GM12878 (cell line): Measurements from ENCODE around the gene ANO4. TPM values are rescaled to one million over a fixed set of nuclear protein-coding genes. Genes with fewer than 3 reads are reported as not detected.

Source experiments
- BACH1 ChIP-seq: fragments of 450-650 bp; IDR thresholded peaks from 2 replicates; pipeline ENCODE4 v1.6.1; 2017; ENCODE audit warnings: mild to moderate bottlenecking, borderline replicate concordance
- EGR1 ChIP-seq, 2 experiments: IDR thresholded peaks; 1 replicate in 1 of 2; 2 replicates in 1 of 2; pipeline ENCODE4 v1.6.1; 2011 to 2012; ENCODE audit warnings: low read depth in 2 of 2, low read length in 2 of 2, borderline replicate concordance in 1 of 2, mild to moderate bottlenecking in 1 of 2, moderate library complexity in 1 of 2
- IKZF1 ChIP-seq: fragments of 450-650 bp; conservative IDR thresholded peaks from 2 replicates; pipeline ENCODE4 v1.6.1; 2017; ENCODE audit warnings: antibody characterized with exemption, mild to moderate bottlenecking
- JUNB ChIP-seq: IDR thresholded peaks from 2 replicates; pipeline ENCODE4 v1.6.1; 2016; ENCODE audit warnings: antibody characterized with exemption, mild to moderate bottlenecking
- MXI1 ChIP-seq: fragments of 150-350 bp; IDR thresholded peaks from 2 replicates; pipeline ENCODE4 v1.6.1; 2011; ENCODE audit warnings: low read depth, mild to moderate bottlenecking, inconsistent platforms, low read length, improper control_type of control experiment
- NR2C1 ChIP-seq: fragments of 450-650 bp; IDR thresholded peaks from 2 replicates; pipeline ENCODE4 v1.6.1; 2017; ENCODE audit warnings: antibody characterized with exemption, mild to moderate bottlenecking, moderate library complexity
- SP1 ChIP-seq: IDR thresholded peaks from one replicate; pipeline ENCODE4 v1.6.1; 2011; ENCODE audit warnings: low read depth, low read length
- STAT1 ChIP-seq: fragments of 450-650 bp; conservative IDR thresholded peaks from 2 replicates; pipeline ENCODE4 v1.6.1; 2014; ENCODE audit warnings: antibody characterized with exemption, mild to moderate bottlenecking
- polyA plus RNA-seq, 11 experiments: library from polyadenylated mRNA; depleted of rRNA in 4 of 11; unstranded in 6 of 11; stranded (reverse) in 5 of 11; fragments of >200 nt; fragmentation: Nextera tagmentation in 4 of 11; fragmentation: Illumina TruSeq in 1 of 11; extraction: Ambion mirVana in 4 of 11; extraction: Trizol in 1 of 11; gene quantifications; 1 replicate in 1 of 11; 2 replicates in 10 of 11; pipeline versions ENCODE4 v1.2.1 to v1.2.3, GENCODE V29; 2011 to 2016; ENCODE audit warnings: inconsistent platforms in 2 of 11, missing spikeins in 2 of 11, low read depth in 1 of 11
- total RNA-seq, 4 experiments: library from RNA; depleted of rRNA in 3 of 4; stranded (reverse); fragments of >200 nt in 3 of 4; fragmentation: Illumina TruSeq in 1 of 4; extraction: Trizol in 1 of 4; gene quantifications; 2 replicates each; pipeline versions ENCODE4 v1.2.1 to v1.2.3, GENCODE V29; 2013 to 2021
- TF ChIP-seq, protein P1 (sequence below): fragments of 450-650 bp; conservative IDR thresholded peaks from 2 replicates; pipeline ENCODE4 v1.6.1; 2017; ENCODE audit warnings: mild to moderate bottlenecking, moderate library complexity
- TF ChIP-seq, protein P2 (sequence below): IDR thresholded peaks from 2 replicates; pipeline ENCODE4 v1.6.1; 2011; ENCODE audit warnings: mild to moderate bottlenecking, low read depth, low read length, moderate library complexity; ENCODE audit not compliant: insufficient replicate concordance
- TF ChIP-seq, protein P3 (sequence below): fragments of 450-650 bp; IDR thresholded peaks from 2 replicates; pipeline ENCODE4 v1.6.1; 2017; ENCODE audit warnings: mild to moderate bottlenecking

The ANO4 gene
- total and polyA plus RNA-seq, 10 of the 15 experiments (the other 5 are each of a cell fraction or from before 2014, with no cell fraction given), result not detected

DNA sequence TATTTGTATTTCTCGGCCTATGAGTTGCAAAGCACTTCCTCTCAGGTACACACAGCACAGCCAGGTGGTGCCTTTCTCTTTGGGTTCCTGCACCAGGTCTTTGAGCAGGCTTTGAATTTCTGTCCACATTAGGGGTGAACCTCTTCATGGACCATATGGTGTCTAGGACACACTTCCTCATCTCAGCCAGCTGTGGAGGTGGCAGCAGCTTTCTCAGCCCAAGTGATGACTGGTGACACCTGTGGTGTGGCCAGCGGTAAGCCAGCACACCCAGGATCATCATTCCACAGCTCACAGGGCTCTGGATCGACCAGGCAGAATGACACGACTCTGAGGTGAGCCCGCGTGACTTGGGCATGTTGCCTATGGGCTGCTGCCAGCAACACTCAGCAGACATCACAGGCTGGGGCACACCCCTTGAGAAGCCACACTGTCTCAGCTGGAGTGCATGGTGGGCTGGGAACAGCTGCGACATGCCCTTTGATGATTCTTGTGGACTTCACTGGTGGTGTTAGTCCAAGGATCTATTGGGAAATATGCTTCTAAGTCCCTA lies 378.7 kb downstream of the ANO4 start (continued):
- TF ChIP-seq JUNB (no peak), BACH1 (no peak), IKZF1 (no peak), SP1 (no peak), STAT1 (no peak), NR2C1 (no peak), MXI1 (no peak), EGR1 (IDR thresholded peaks at IDR 0.05; ENCODE audit: borderline replicate concordance in 1 of 2, low read depth in 2 of 2, low read length in 2 of 2) (no peak)
- TF ChIP-seq, protein P1, sequence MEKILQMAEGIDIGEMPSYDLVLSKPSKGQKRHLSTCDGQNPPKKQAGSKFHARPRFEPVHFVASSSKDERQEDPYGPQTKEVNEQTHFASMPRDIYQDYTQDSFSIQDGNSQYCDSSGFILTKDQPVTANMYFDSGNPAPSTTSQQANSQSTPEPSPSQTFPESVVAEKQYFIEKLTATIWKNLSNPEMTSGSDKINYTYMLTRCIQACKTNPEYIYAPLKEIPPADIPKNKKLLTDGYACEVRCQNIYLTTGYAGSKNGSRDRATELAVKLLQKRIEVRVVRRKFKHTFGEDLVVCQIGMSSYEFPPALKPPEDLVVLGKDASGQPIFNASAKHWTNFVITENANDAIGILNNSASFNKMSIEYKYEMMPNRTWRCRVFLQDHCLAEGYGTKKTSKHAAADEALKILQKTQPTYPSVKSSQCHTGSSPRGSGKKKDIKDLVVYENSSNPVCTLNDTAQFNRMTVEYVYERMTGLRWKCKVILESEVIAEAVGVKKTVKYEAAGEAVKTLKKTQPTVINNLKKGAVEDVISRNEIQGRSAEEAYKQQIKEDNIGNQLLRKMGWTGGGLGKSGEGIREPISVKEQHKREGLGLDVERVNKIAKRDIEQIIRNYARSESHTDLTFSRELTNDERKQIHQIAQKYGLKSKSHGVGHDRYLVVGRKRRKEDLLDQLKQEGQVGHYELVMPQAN, result no peak
- TF ChIP-seq, protein P2, sequence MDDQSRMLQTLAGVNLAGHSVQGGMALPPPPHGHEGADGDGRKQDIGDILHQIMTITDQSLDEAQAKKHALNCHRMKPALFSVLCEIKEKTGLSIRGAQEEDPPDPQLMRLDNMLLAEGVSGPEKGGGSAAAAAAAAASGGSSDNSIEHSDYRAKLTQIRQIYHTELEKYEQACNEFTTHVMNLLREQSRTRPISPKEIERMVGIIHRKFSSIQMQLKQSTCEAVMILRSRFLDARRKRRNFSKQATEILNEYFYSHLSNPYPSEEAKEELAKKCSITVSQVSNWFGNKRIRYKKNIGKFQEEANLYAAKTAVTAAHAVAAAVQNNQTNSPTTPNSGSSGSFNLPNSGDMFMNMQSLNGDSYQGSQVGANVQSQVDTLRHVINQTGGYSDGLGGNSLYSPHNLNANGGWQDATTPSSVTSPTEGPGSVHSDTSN, result no peak
- TF ChIP-seq, protein P3, sequence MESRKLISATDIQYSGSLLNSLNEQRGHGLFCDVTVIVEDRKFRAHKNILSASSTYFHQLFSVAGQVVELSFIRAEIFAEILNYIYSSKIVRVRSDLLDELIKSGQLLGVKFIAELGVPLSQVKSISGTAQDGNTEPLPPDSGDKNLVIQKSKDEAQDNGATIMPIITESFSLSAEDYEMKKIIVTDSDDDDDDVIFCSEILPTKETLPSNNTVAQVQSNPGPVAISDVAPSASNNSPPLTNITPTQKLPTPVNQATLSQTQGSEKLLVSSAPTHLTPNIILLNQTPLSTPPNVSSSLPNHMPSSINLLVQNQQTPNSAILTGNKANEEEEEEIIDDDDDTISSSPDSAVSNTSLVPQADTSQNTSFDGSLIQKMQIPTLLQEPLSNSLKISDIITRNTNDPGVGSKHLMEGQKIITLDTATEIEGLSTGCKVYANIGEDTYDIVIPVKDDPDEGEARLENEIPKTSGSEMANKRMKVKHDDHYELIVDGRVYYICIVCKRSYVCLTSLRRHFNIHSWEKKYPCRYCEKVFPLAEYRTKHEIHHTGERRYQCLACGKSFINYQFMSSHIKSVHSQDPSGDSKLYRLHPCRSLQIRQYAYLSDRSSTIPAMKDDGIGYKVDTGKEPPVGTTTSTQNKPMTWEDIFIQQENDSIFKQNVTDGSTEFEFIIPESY, result no peak
